Embryonic facial prominence (tissue), 1 donor: ENCODE measurements around the gene FNBP1.
A peak's percentile ranks its signal among the peaks of the same experiment; 100 is the strongest.
"Not testable (repeated sequence)": the region's sequence is repeated elsewhere in the genome, so short reads cannot be mapped to it uniquely, and the experiment has no call there.

ENCODE experiments used
- DNase-seq: peaks from one replicate; pipeline ENCODE4 v3.0.0-alpha.2; 2016; ENCODE audit errors: extremely low spot score

The FNBP1 gene

DNA sequence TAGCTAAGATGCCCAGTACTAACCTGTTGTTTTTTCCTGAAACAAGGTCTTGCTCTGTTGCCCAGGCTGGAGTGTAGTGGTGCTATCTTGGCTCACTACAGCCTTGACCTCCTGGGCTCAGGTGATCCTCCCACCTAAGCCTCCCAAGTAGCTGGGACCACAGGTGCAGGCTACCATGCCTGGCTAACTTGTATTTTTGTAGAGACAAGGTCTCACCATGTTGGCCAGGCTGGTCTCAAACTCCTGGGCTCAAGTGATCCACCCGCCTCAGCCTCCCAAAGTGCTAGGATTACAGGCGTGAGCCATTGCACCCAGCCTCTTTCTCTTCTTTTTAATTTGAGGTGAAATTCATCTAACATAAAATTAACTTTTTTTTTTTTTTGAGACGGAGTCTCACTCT, 21.1 kb downstream of the FNBP1 start:
- not testable (repeated sequence) for DNase-seq

DNA sequence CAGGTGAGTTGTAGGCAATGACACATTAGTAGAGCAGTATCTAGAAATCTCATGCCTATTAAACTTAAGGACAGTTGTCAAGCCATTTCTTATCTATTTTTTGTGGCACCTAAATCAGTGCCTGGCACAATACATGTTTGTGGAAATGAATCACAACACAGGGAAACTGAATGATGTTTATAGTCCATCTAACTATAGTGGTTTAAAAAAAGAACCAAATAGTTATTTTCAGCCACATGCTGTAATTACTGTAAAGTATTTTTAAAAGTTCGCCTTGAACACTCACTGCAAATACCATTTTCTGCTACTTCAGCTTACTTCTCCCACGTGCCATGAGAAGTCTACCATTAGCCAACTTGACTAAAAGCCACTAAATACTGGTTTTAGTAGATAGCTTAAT, 21.9 kb downstream of the FNBP1 start:
- no peak for DNase-seq

- DNase-seq: no peak
Measured at GRCh38 chr9:130020618-130021017, 22.4 kb downstream of the FNBP1 start.

GRCh38 chr9:130018265-130018664, 24.7 kb downstream of the FNBP1 start:
- no peak for DNase-seq

GRCh38 chr9:130017510-130017909, 25.5 kb downstream of the FNBP1 start:
- DNase-seq: not testable (repeated sequence)

GRCh38 chr9:130017076-130017475, 25.9 kb downstream of the FNBP1 start:
- no peak for DNase-seq

- no peak for DNase-seq
Measured at GRCh38 chr9:130015353-130016019, 27.5 kb downstream of the FNBP1 start.

GRCh38 chr9:130013326-130013725, 29.7 kb downstream of the FNBP1 start:
- DNase-seq: no peak

DNA sequence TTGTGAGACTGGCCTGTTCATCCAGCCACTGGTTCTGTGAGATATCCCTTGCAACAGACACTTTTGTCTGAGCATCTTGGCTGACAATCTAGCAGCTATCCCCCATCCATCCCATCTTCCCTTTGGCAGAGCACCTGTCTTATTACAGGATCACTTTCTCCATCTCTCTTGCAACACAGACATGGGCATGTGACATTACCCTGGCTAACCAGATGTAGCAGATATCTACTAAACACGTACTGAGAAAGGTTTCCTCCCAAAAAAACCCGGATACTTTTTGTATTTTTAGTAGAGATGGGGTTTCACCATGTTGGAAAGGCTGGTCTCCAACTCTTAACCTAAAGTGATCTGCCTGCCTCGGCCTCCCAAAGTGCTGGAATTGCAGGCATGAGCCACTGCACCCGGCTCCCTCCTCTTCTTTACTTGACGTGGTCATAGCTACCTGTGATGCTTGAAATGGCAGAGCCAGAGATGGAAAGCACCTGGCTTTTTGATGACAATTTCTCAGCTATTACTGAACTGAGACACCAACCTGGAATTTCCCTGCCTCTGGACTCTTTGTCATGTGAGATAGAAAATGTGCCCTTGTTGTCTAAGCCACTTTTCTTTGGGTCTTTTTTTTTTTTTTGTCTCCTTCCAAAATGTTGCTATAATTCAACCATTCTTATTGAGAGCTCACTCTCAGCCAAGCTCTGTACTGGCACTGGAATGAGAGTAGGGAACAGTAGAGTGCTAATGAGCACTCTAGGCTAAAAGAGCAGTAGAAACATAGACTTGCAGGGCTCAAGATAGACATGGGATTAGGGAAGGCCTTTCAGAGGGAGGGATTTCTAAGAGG, 32.6 kb downstream of the FNBP1 start:
- no peak for DNase-seq

DNA sequence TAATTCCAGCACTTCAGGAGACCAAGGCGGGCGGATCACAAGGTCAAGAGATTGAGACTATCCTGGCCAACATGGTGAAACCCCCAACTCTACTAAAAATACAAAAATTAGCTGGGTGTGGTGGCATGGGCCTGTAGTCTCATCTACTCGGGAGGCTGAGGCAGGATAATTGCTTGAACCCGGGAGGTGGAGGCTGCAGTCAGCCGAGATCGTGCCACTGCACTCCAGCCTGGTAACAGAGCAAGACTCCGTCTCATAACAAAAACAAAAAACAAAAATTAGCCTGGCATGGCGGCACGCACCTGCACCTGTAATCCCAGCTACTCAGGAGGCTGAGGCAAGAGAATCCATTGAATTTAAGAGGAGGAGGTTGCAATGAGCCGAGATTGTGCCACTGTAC, 33.4 kb downstream of the FNBP1 start:
- DNase-seq: not testable (repeated sequence)

DNA sequence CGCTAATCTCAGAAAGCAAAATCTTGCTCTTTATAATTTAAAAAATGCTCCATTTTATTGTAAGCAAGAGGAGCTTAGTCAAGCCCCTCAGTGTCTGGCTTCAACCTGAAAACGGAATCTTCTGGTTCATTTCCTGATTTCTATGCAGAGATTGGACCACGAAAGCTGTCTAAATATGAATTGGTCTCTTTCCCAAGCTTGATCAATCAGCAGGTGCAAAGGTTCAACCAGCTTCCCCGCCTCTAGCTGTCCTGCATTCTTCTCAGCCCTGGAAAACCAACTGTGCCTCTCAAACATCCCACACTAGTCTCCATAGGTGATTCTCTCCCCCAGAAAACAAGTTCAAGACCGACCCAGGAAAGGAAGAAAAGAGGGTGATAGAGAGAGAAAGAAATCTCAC, 34.5 kb downstream of the FNBP1 start:
- no peak for DNase-seq

DNA sequence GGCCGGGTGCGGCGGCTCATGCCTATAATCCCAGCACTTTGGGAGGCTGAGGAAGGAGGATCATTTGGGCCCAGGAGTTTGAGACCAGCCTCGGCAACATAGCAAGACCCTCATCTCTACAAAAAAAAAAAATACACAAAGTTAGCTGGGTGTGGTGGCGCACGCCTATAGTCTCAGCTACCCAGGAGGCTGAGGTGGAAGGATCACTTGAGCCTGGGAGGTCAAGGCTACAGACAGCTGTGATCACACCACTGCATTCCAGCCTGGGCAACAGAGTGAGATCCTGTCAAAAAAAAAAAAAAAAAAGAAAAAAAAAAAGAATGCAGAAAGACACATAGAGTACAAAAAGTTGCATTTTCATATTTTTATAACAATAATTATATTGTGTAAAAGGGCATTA, 36.0 kb downstream of the FNBP1 start:
- DNase-seq: not testable (repeated sequence)

GRCh38 chr9:130003943-130004552, 38.9 kb downstream of the FNBP1 start:
- no peak for DNase-seq

- no peak for DNase-seq
Measured at GRCh38 chr9:130002320-130002719, 40.7 kb downstream of the FNBP1 start.

DNA sequence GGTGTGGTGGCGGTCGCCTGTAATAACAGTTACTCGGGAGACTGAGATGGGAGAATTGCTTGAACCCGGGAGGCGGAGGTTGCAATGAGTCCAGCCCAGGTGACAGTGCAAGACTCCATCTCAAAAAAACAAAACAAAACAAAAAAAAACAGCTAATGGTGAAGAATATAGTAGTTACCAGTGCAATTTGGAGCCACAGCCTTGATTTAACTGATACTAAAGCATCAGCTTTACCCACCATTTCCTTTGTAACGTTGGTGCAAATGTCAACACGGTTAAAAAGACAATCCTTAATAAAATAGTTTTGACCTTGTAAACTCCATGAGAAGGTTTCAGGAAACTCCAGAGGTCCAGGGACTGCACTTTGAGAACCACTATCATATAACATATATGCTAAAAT, 41.8 kb downstream of the FNBP1 start:
- DNase-seq: no peak

DNA sequence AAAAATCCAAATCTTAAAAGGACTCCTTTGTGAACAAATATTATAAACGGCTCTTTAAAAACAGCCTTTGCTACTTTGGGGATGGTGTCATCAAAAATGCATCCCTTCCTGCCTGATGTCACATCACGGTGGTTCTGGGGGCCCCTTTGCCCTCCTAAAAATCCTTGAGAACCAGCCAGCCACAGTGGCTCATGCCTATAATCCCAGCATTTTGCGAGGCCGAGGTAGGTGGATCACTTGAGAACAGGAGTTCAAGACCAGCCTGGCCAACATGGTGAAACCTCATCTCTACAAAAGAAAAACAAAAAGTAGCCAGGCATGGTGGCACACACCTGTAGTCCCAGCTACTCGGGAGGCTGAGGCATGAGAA, 43.9 kb downstream of the FNBP1 start:
- DNase-seq: no peak

DNA sequence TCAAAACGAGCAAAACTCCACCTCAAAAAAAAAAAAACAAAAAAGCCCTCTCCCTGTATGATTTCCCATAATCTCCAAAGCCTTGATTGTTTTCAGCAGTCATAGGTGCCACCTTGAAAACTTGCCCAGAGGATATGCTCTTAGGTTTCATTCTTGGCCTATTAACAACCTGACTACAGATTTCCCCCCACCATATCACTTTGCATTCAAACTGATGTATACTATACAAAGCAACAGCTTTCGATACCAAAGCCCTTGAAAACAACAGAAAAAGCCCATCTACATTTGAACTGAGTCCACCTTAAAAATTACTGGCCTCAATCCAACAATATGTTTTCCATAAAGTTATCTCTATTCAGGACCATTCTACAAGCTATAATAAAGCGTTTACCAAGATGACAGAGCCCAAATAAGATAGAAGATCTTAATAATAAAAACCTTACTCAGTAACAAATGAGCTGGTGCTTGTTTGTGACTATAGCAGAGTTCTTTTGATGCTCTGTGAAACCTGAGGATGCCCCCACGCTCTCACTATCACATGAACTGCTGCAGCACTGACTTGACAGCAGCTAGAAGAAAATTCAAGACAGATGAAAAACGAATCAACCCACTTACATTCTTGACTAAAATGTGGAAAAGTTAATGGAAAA, 44.4 kb downstream of the FNBP1 start:
- DNase-seq: peak; percentile 34

- DNase-seq: not testable (repeated sequence)
Measured at GRCh38 chr9:129997706-129998105, 45.3 kb downstream of the FNBP1 start.

DNA sequence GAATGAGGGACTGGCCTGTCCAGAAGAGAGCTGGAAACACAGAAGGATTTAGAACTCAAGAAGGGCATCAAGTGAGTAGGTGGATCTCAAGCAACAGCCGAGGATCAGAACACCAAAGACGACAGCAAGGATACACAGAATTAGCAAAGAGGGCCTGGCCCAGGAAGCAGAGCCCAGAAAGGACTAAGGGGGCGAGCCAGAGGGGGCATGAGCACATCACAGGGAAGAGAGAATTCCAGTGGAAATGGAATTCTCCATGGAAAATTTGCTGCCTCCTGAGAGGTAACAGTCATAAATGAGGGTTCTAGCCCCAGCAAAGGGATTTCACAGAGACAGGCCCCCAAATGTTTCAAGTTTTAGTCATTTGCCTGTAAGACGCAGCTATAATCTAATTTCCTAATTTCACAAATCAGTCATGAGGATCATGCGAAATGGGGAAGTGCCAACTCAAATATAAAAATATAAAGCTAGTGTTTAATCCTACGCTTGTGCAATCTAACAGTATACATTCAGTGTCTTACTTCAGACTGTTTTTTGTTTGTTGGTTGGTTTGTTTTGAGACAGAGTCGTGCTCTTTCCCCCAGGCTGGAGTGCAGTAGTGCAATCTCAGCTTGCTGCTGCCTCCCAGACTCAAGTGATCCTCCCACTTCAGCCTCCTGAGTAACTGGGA, 46.7 kb downstream of the FNBP1 start:
- no peak for DNase-seq

GRCh38 chr9:129995409-129996160, 47.4 kb downstream of the FNBP1 start:
- DNase-seq: no peak

DNA sequence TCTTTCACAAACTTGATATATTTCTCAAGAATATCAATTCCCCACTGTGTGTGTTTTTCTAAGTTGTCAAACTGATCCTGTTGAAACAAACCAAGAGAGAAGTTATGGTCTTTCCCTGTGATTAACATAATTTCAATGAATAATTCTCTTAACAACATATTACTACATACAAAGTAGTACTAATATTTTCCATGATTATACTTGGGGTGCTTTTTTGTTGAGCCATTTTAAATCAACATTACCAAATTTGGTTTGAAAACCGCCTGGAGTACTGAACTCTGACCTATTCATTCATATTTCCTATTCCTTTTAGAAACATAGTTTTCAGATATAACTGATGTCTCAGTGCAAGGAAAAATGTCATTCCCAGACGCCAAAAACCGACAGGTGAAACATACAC, 48.1 kb downstream of the FNBP1 start:
- DNase-seq: no peak
